ENCODE data around the gene SPATA18.

DNA sequence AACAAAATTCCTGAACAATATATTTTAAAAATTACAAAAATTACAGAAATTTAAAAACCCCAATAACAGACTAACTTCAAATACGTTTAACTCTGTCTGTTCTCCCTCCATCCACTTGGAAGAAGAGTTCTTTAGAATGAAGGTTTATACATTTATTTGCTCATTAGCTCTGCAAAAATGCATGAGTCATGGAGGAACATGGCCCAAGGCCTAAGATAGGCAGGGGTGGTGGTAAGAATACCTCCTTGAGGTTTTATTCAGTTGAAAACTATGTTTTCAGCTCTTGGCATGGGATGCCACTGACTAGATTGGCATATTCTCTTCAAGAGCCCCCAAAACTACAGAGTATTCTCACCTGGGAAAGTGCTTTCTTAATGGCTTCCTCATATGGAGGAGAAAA, 22.1 kb upstream of the SPATA18 start:
- TF ChIP-seq EZH2 (IDR thresholded peaks at IDR 0.05; ENCODE audit: borderline replicate concordance, insufficient read depth, low read depth, low read length, poor library complexity, severe bottlenecking) (no peak), CTCF (IDR thresholded peaks at IDR 0.05) (no peak)
